Lower lobe of right lung (tissue), 2 donors: ENCODE results near the gene KTN1. TPM values are rescaled to one million over a fixed set of nuclear protein-coding genes. Genes with fewer than 3 reads are reported as not detected.
A peak's percentile ranks its signal among the peaks of the same experiment; 100 is the strongest.

Experiments used
- ATAC-seq, 2 donors: fragments of 200-7000 bp; cut with Tn5 transposase; one replicate each; pipeline ENCODE4 v1.9.1; 2020 to 2022; ENCODE audit warnings: mild to moderate bottlenecking in 2 of 2, moderate library complexity in 2 of 2
- DNase-seq: peaks from one replicate; pipeline ENCODE4 v3.0.0-alpha.2; 2020
- H3K27ac ChIP-seq: fragments of 200-600 bp; one replicate; pipeline ENCODE4 v1.8.0; 2022
- H3K27me3 ChIP-seq: fragments of 200-600 bp; one replicate; pipeline ENCODE4 v1.8.0; 2022; ENCODE audit warnings: low read depth
- H3K36me3 ChIP-seq: fragments of 200-600 bp; one replicate; pipeline ENCODE4 v1.8.0; 2022; ENCODE audit warnings: mild to moderate bottlenecking
- H3K4me1 ChIP-seq: fragments of 200-600 bp; one replicate; pipeline ENCODE4 v1.8.0; 2022
- H3K4me3 ChIP-seq: fragments of 200-600 bp; one replicate; pipeline ENCODE4 v1.8.0; 2022; ENCODE audit warnings: mild to moderate bottlenecking
- H3K9me3 ChIP-seq: fragments of 200-600 bp; one replicate; pipeline ENCODE4 v1.8.0; 2022
- CTCF ChIP-seq: fragments of 200-600 bp; IDR thresholded peaks from one replicate; pipeline ENCODE4 v1.8.0; 2022; ENCODE audit warnings: antibody characterized with exemption, mild to moderate bottlenecking
- intact Hi-C: fragments of 100-400 bp; cut with DNase I; formaldehyde crosslinking; loops from one replicate; pipeline ENCODE4 v1.11.0; 2022
- total RNA-seq: library from RNA; stranded (reverse); fragmentation: NEBNext Ultra II Directional; extraction: Animal tissue kit (Norgen Biotek cat#: 25700); gene quantifications from one replicate; pipeline ENCODE4 v1.2.1, GENCODE V29; 2021
- donor health status: DM: no; HTN: yes; CAD: no; lungs with severe emphysema.

The KTN1 gene
- total RNA-seq, 1 donor from 2014 or later, result 164 TPM

- no peak overlapping the region for H3K27ac ChIP-seq
- no peaks in the 10 kb centered on the region for H3K27me3 ChIP-seq
- H3K9me3 ChIP-seq, result peaks cover 10% of the 10 kb centered on the region
- no peak for DNase-seq
- H3K4me3 ChIP-seq, result no peak overlapping the region
- ATAC-seq, result no peak
- H3K36me3 ChIP-seq, result no peaks in the 10 kb centered on the region
- no peak for TF ChIP-seq CTCF
- H3K4me1 ChIP-seq, result no peaks in the 10 kb centered on the region
- intact Hi-C loops, result no loop called here
Observed at GRCh38 chr14:55535516-55536203, 44.3 kb upstream of the KTN1 start.

- no peak for TF ChIP-seq CTCF
- no peaks in the 10 kb centered on the region for H3K36me3 ChIP-seq
- peaks cover 10% of the 10 kb centered on the region for H3K9me3 ChIP-seq
- no peak overlapping the region for H3K4me3 ChIP-seq
- no peak overlapping the region for H3K27ac ChIP-seq
- H3K4me1 ChIP-seq, result no peaks in the 10 kb centered on the region
- ATAC-seq (peak in 1 of 2 donors; percentile 27), DNase-seq (no peak)
- intact Hi-C loops, result no loop called here
- H3K27me3 ChIP-seq, result no peaks in the 10 kb centered on the region
Observed at GRCh38 chr14:55536204-55536708, 43.8 kb upstream of the KTN1 start.

GRCh38 chr14:55537782-55538181 is 42.2 kb upstream of the KTN1 start:
- no peak for TF ChIP-seq CTCF
- no peaks in the 10 kb centered on the region for H3K36me3 ChIP-seq
- H3K9me3 ChIP-seq, result peaks cover 10% of the 10 kb centered on the region
- intact Hi-C loops, result no loop called here
- DNase-seq (no peak), ATAC-seq (no peak)
- H3K27me3 ChIP-seq, result no peaks in the 10 kb centered on the region
- H3K4me1 ChIP-seq, result no peaks in the 10 kb centered on the region
- no peak overlapping the region for H3K27ac ChIP-seq
- no peak overlapping the region for H3K4me3 ChIP-seq

GRCh38 chr14:55539975-55540374 is 40.0 kb upstream of the KTN1 start:
- H3K4me3 ChIP-seq, result no peak overlapping the region
- DNase-seq (no peak), ATAC-seq (no peak)
- no peaks in the 10 kb centered on the region for H3K36me3 ChIP-seq
- no peak for TF ChIP-seq CTCF
- H3K4me1 ChIP-seq, result no peaks in the 10 kb centered on the region
- H3K27ac ChIP-seq, result no peak overlapping the region
- H3K9me3 ChIP-seq, result peaks cover 10% of the 10 kb centered on the region
- intact Hi-C loops, result no loop called here
- no peaks in the 10 kb centered on the region for H3K27me3 ChIP-seq

GRCh38 chr14:55540847-55541773 is 38.9 kb upstream of the KTN1 start:
- ATAC-seq, result no peak
- intact Hi-C loops, result no loop called here

More at GRCh38 chr14:55540847-55541773, 38.9 kb upstream of the KTN1 start:
- no peak for TF ChIP-seq CTCF
- no peaks in the 10 kb centered on the region for H3K4me1 ChIP-seq
- no peak overlapping the region for H3K4me3 ChIP-seq
- no peaks in the 10 kb centered on the region for H3K27me3 ChIP-seq
- DNase-seq, result no peak
- H3K9me3 ChIP-seq, result peaks cover 10% of the 10 kb centered on the region
- H3K36me3 ChIP-seq, result no peaks in the 10 kb centered on the region
- no peak overlapping the region for H3K27ac ChIP-seq
